H1 (cell line): Measurements from ENCODE around the gene CCNT1. TPM values are rescaled to one million over a fixed set of nuclear protein-coding genes. Genes with fewer than 3 reads are reported as not detected.

Source experiments
- CTCF ChIA-PET: fragments of 300-600 bp; sonication (Branson Sonifier 250); formaldehyde crosslinking; loops from one replicate; lab custom pipeline; 2021; ENCODE audit not compliant: partially characterized antibody; lab: Charles Lee
- POLR2A ChIA-PET: fragments of 300-600 bp; sonication (Branson Sonifier 250); formaldehyde crosslinking; loops from one replicate; lab custom pipeline; 2021; ENCODE audit warnings: inconsistent platforms; ENCODE audit not compliant: partially characterized antibody; lab: Charles Lee
- DNase-seq, 2 experiments: peaks; one replicate each; pipeline versions ENCODE4 v3.0.0 to v3.0.0-alpha.2; 2010 to 2022; ENCODE audit warnings: low spot score in 2 of 2, low read depth in 1 of 2, mixed read lengths in 1 of 2
- FAIRE-seq: peaks from 2 replicates; lab custom pipeline; 2011; peaks lifted over from hg19 to GRCh38; lab: Jason Lieb, UNC
- H2AFZ ChIP-seq: 2 replicates; pipeline ENCODE4 v1.8.1; 2012; ENCODE audit warnings: low read length, inconsistent platforms
- H2AK5ac ChIP-seq: 2 replicates; pipeline ENCODE4 v1.6.1; 2013; ENCODE audit warnings: low read depth, low read length
- H2BK120ac ChIP-seq: replicated peaks from 2 replicates; pipeline ENCODE3; 2013; ENCODE audit warnings: low read depth, low read length, inconsistent platforms
- H2BK12ac ChIP-seq: 2 replicates; pipeline ENCODE4 v1.6.1; 2013; ENCODE audit warnings: low read depth, low read length
- H2BK15ac ChIP-seq: 2 replicates; pipeline ENCODE4 v1.6.1; 2013; ENCODE audit warnings: low read length
- H2BK20ac ChIP-seq: 2 replicates; pipeline ENCODE4 v1.6.1; 2013; ENCODE audit warnings: low read length
- H2BK5ac ChIP-seq: 2 replicates; pipeline ENCODE4 v1.6.1; 2013; ENCODE audit warnings: low read depth, low read length
- H3K14ac ChIP-seq: 2 replicates; pipeline ENCODE4 v1.6.1; 2013; ENCODE audit warnings: inconsistent platforms; ENCODE audit not compliant: insufficient read length
- H3K18ac ChIP-seq: 2 replicates; pipeline ENCODE4 v1.6.1; 2013; ENCODE audit warnings: low read length; ENCODE audit errors: extremely low read depth
- H3K23ac ChIP-seq: 2 replicates; pipeline ENCODE4 v1.6.1; 2013; ENCODE audit warnings: inconsistent platforms; ENCODE audit not compliant: insufficient read length
- H3K23me2 ChIP-seq: 2 replicates; pipeline ENCODE4 v1.6.1; 2013; ENCODE audit warnings: low read depth, low read length
- H3K27ac ChIP-seq: 2 replicates; pipeline ENCODE4 v1.6.1; 2011; ENCODE audit warnings: low read depth, low read length, inconsistent platforms
- H3K27me3 ChIP-seq, 4 experiments: replicated peaks in 1 of 4; 1 replicate in 1 of 4; 2 replicates in 3 of 4; pipeline versions ENCODE4 v1.6.1 to v1.8.1; 2011 to 2013; ENCODE audit warnings: low read length in 3 of 4, mild to moderate bottlenecking in 3 of 4, inconsistent platforms in 2 of 4, mixed read lengths in 2 of 4, moderate library complexity in 1 of 4; ENCODE audit not compliant: control insufficient read depth in 3 of 4, insufficient read depth in 3 of 4; ENCODE audit errors: extremely low read depth in 1 of 4
- H3K36me3 ChIP-seq, 4 experiments: 2 replicates each; pipeline versions ENCODE4 v1.6.1 to v1.8.1; 2011 to 2013; ENCODE audit warnings: mild to moderate bottlenecking in 4 of 4, low read length in 3 of 4, moderate library complexity in 2 of 4, control low read depth in 1 of 4, inconsistent platforms in 1 of 4; ENCODE audit not compliant: insufficient read depth in 4 of 4, control insufficient read depth in 2 of 4
- H3K4ac ChIP-seq: replicated peaks from 2 replicates; pipeline ENCODE3; 2013; ENCODE audit warnings: low read length, low read depth, mixed read lengths, inconsistent platforms; ENCODE audit not compliant: insufficient read length
- H3K4me1 ChIP-seq, 4 experiments: replicated peaks in 1 of 4; 1 replicate in 1 of 4; 2 replicates in 3 of 4; pipeline versions ENCODE4 v1.6.1 to v1.8.1; 2011 to 2013; ENCODE audit warnings: low read length in 3 of 4, inconsistent platforms in 2 of 4, mixed read lengths in 1 of 4; ENCODE audit not compliant: insufficient read depth in 4 of 4, control insufficient read depth in 3 of 4
- H3K4me2 ChIP-seq, 2 experiments: 2 replicates each; pipeline versions ENCODE4 v1.6.1 to v1.8.1; 2011 to 2013; ENCODE audit warnings: low read depth in 2 of 2, low read length in 2 of 2, control low read depth in 1 of 2, inconsistent platforms in 1 of 2, mild to moderate bottlenecking in 1 of 2; ENCODE audit not compliant: insufficient read depth in 1 of 2
- H3K4me3 ChIP-seq, 4 experiments: fragments of 200-600, 300-600 bp in 1 of 4; sonication (generic), shearing (Covaris generic), sonication (Bioruptor Twin) in 1 of 4; 2 replicates each; pipeline versions ENCODE4 v1.5.1 to v1.8.1; 2011 to 2016; ENCODE audit warnings: low read length in 4 of 4, low read depth in 3 of 4, control low read depth in 2 of 4, inconsistent platforms in 2 of 4, mild to moderate bottlenecking in 2 of 4, mixed read lengths in 1 of 4, moderate library complexity in 1 of 4; ENCODE audit not compliant: insufficient read depth in 2 of 4; ENCODE audit errors: extremely low read depth in 1 of 4
- H3K56ac ChIP-seq: replicated peaks from 2 replicates; pipeline ENCODE3; 2013; ENCODE audit warnings: low read depth, mild to moderate bottlenecking, mixed read lengths, low read length, inconsistent platforms; ENCODE audit not compliant: insufficient read length
- H3K79me1 ChIP-seq: 2 replicates; pipeline ENCODE4 v1.6.1; 2013; ENCODE audit warnings: low read depth, low read length, control low read depth
- H3K79me2 ChIP-seq, 2 experiments: 2 replicates each; pipeline versions ENCODE4 v1.6.1 to v1.8.1; 2012 to 2013; ENCODE audit warnings: low read length in 2 of 2, mild to moderate bottlenecking in 2 of 2, inconsistent platforms in 1 of 2; ENCODE audit not compliant: insufficient read depth in 2 of 2, control insufficient read depth in 1 of 2
- H3K9ac ChIP-seq, 4 experiments: replicated peaks in 1 of 4; 1 replicate in 1 of 4; 2 replicates in 3 of 4; pipeline versions ENCODE4 v1.6.1 to v1.8.1; 2011 to 2013; ENCODE audit warnings: low read depth in 3 of 4, low read length in 3 of 4, control low read depth in 2 of 4, mild to moderate bottlenecking in 2 of 4, moderate library complexity in 2 of 4, inconsistent platforms in 1 of 4; ENCODE audit errors: extremely low read depth in 1 of 4
- H3K9me3 ChIP-seq, 2 experiments: 2 replicates each; pipeline versions ENCODE4 v1.6.1 to v1.8.1; 2012 to 2013; ENCODE audit warnings: mild to moderate bottlenecking in 2 of 2, moderate library complexity in 2 of 2, control low read depth in 1 of 2, inconsistent platforms in 1 of 2, low read depth in 1 of 2, low read length in 1 of 2, mixed read lengths in 1 of 2; ENCODE audit not compliant: insufficient read depth in 2 of 2
- H4K20me1 ChIP-seq, 2 experiments: replicated peaks in 1 of 2; 2 replicates each; pipeline versions ENCODE3 to v1.8.1; 2011 to 2013; ENCODE audit warnings: inconsistent platforms in 2 of 2, low read length in 2 of 2, mild to moderate bottlenecking in 1 of 2; ENCODE audit not compliant: insufficient read depth in 2 of 2, control insufficient read depth in 1 of 2
- H4K5ac ChIP-seq: 2 replicates; pipeline ENCODE4 v1.6.1; 2013; ENCODE audit warnings: low read length, low read depth, mixed read lengths, inconsistent platforms; ENCODE audit not compliant: insufficient read length
- H4K8ac ChIP-seq: 2 replicates; pipeline ENCODE4 v1.8.0; 2013; ENCODE audit warnings: mild to moderate bottlenecking, moderate library complexity, low read length, inconsistent platforms; ENCODE audit not compliant: insufficient read depth; ENCODE audit errors: extremely low read depth
- H4K91ac ChIP-seq: replicated peaks from 2 replicates; pipeline ENCODE3; 2013; ENCODE audit warnings: low read length, mixed read lengths, inconsistent platforms; ENCODE audit not compliant: insufficient read length
- BACH1 ChIP-seq: IDR thresholded peaks from 2 replicates; pipeline ENCODE4 v1.6.1; 2012; ENCODE audit warnings: low read length, improper control_type of control experiment
- CEBPB ChIP-seq: IDR thresholded peaks from 2 replicates; pipeline ENCODE4 v1.6.1; 2012; ENCODE audit warnings: low read depth, low read length
- CTCF ChIP-seq, 3 experiments: IDR thresholded peaks; 1 replicate in 2 of 3; 2 replicates in 1 of 3; pipeline versions ENCODE4 v1.5.1 to v1.6.1; 2011; ENCODE audit warnings: low read length in 3 of 3, mild to moderate bottlenecking in 3 of 3, inconsistent platforms in 2 of 3, low read depth in 1 of 3, moderate library complexity in 1 of 3; ENCODE audit not compliant: insufficient read depth in 1 of 3; ENCODE audit errors: control extremely low read depth in 1 of 3
- EGR1 ChIP-seq: IDR thresholded peaks from 2 replicates; pipeline ENCODE4 v1.6.1; 2011; ENCODE audit warnings: low read depth, low read length, borderline replicate concordance
- FOSL1 ChIP-seq: IDR thresholded peaks from 2 replicates; pipeline ENCODE4 v1.6.1; 2011; ENCODE audit warnings: mild to moderate bottlenecking, low read depth, low read length, moderate library complexity; ENCODE audit not compliant: insufficient read depth
- NRF1 ChIP-seq: IDR thresholded peaks from 2 replicates; pipeline ENCODE4 v1.6.1; 2011; ENCODE audit warnings: mild to moderate bottlenecking, low read depth, low read length, improper control_type of control experiment
- POU5F1 ChIP-seq: IDR thresholded peaks from 2 replicates; pipeline ENCODE4 v1.6.1; 2011; ENCODE audit warnings: low read depth, mild to moderate bottlenecking, low read length, moderate library complexity
- SUZ12 ChIP-seq: fragments of 200-600 bp; sonication (generic); IDR thresholded peaks from 2 replicates; pipeline ENCODE4 v1.6.1; 2012; ENCODE audit warnings: mild to moderate bottlenecking, inconsistent platforms, low read length, moderate library complexity, mixed read lengths
- TAF1 ChIP-seq: IDR thresholded peaks from 2 replicates; pipeline ENCODE4 v1.6.1; 2011; ENCODE audit warnings: mild to moderate bottlenecking, low read depth, low read length
- USF2 ChIP-seq: IDR thresholded peaks from 2 replicates; pipeline ENCODE4 v1.6.1; 2011; ENCODE audit warnings: low read length, improper control_type of control experiment
- YY1 ChIP-seq: IDR thresholded peaks from 2 replicates; pipeline ENCODE4 v1.6.1; 2011; ENCODE audit warnings: low read depth, mild to moderate bottlenecking, low read length
- WGBS, 2 experiments: shearing (Covaris generic) in 1 of 2; methylation state at CpG; one replicate each; pipeline versions ENCODE4 v1.1.6 to v1.1.7; 2013 to 2015; ENCODE audit warnings: low lambda C conversion rate in 2 of 2, mixed read lengths in 2 of 2, inconsistent platforms in 1 of 2, low coverage in 1 of 2, missing lambda C conversion rate in 1 of 2; ENCODE audit not compliant: insufficient replicate concordance in 2 of 2, insufficient coverage in 1 of 2, insufficient read length in 1 of 2; ENCODE audit errors: extremely low coverage in 1 of 2, missing lambda C conversion rate in 1 of 2; 5-methylcytosine and 5-hydroxymethylcytosine counted together
- polyA plus RNA-seq, 7 experiments: library from polyadenylated mRNA; depleted of rRNA in 3 of 7; stranded (reverse) in 5 of 7; unstranded in 2 of 7; fragments of >200 nt in 5 of 7; fragments of 200-250 nt in 2 of 7; gene quantifications; 1 replicate in 5 of 7; 2 replicates in 1 of 7; 4 replicates in 1 of 7; pipeline versions ENCODE4 v1.2.1 to v1.2.3, GENCODE V29; 2011 to 2013; ENCODE audit warnings: missing spikeins in 2 of 7, mixed read lengths in 2 of 7
- total RNA-seq: library from RNA; stranded (reverse); fragmentation: NEBNext Ultra II Directional; extraction: Animal tissue kit (Norgen Biotek cat#: 25700); gene quantifications from 2 replicates; pipeline ENCODE4 v1.2.1, GENCODE V29; 2021

Gene CCNT1
- total and polyA plus RNA-seq, 2 of the 8 experiments (the other 6 are each of a cell fraction or from before 2014, with no cell fraction given): 13.2 to 45.9 TPM

DNA sequence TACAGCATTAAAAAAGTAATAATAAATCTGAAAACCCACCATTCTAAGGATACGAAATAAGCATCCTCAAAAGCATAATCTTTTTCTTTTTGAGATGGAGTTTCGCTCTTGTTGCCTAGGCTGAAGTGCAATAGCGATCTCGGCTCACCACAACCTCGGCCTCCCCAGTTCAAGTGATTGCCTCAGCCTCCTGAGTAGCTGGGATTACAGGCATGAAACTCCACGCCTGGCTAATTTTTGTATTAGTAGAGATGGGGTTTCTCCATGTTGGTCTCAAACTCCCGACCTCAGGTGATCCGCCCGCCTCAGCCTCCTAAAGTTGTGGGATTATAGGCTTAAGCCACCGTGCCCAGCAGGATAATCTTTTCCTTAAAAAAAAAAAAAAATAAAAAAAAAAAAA, 4.3 kb downstream of the CCNT1 start:
- Histone ChIP-seq H3K56ac (no peak overlapping the region), H2AK5ac (no peak overlapping the region), H3K23ac (no peak overlapping the region), H2BK12ac (no peak overlapping the region), H3K4me1 (peaks cover 0 to 5% (median 0%) of the 10 kb centered on the region in 4 experiments; a peak in 3 of 7 replicates), H3K9ac (no peak overlapping the region), H4K5ac (no peak overlapping the region), H3K4me3 (no peak overlapping the region), H3K4me2 (no peak overlapping the region), H3K23me2 (peaks cover 5% of the 10 kb centered on the region; the same call in 1 of the 2 replicates), H3K14ac (no peak overlapping the region), H4K8ac (no peak overlapping the region), H2BK5ac (no peak overlapping the region), H3K79me1 (no peaks in the 10 kb centered on the region; the same call in 1 of the 2 replicates), H3K36me3 (peaks cover 4 to 47% (median 19%) of the 10 kb centered on the region in 4 experiments; a peak in 7 of 8 replicates), H3K9me3 (no peaks in the 10 kb centered on the region), H3K27ac (no peak overlapping the region), H2BK20ac (no peak overlapping the region), H2AFZ (no peak overlapping the region), H2BK120ac (no peak overlapping the region), H3K79me2 (peaks cover 20 to 79% of the 10 kb centered on the region in 2 experiments), H3K18ac (no peak overlapping the region), H4K91ac (no peak overlapping the region), H2BK15ac (no peak overlapping the region), H4K20me1 (peaks cover 0 to 12% of the 10 kb centered on the region in 2 experiments), H3K4ac (no peak overlapping the region), H3K27me3 (no peaks in the 10 kb centered on the region)
- DNase-seq: no peak
- FAIRE-seq: no peak
- 99% methylated on average over 10 of the region's 10 CpGs; no CpG with 5 or more reads in 1 of the 2 experiments for WGBS, 2 experiments
- POLR2A ChIA-PET: interaction anchor here (0.8 to 4.0 kb wide), 3 partner anchors 9 to 36 kb away, joined by 3 to 20 read pairs (median 3); partner anchors contain the start of gene KANSL2
- CTCF ChIA-PET: interaction anchor here (0.6 to 1.4 kb wide), 3 partner anchors 29 to 569 kb away, joined by 3 to 4 read pairs (median 3); no protein-coding TSS in a partner anchor
- TF ChIP-seq EGR1: no peak
- no peak for TF ChIP-seq CEBPB
- no peak for TF ChIP-seq CTCF (IDR thresholded peaks at IDR 0.05; ENCODE audit: control extremely low read depth in 1 of 3, insufficient read depth in 1 of 3, low read depth in 1 of 3, low read length in 3 of 3)
- no peak for TF ChIP-seq YY1
- TF ChIP-seq SUZ12: no peak
- no peak for TF ChIP-seq POU5F1
- TF ChIP-seq FOSL1: no peak
- no peak for TF ChIP-seq TAF1
- no peak for TF ChIP-seq USF2
- TF ChIP-seq NRF1: no peak
- TF ChIP-seq BACH1: no peak
